Activated CD4-positive, CD25-positive, alpha-beta regulatory T cell treated with anti-CD3 and anti-CD28 coated beads, Interleukin-2, amount 50 U/mL, for 24 hours (primary cell): Measurements from ENCODE around the gene TCF12.

ENCODE experiments used
- ATAC-seq, 2 donors: fragments of 150-1000 bp; cut with Tn5 transposase; one replicate each; pipeline ENCODE4 v1.10.0; 2021; ENCODE audit warnings: mild to moderate bottlenecking in 1 of 2, moderate library complexity in 1 of 2

Gene TCF12

GRCh38 chr15:57306161-57306943 is 387.9 kb downstream of the TCF12 start:
- peak; percentile 67 to 80 for ATAC-seq

DNA sequence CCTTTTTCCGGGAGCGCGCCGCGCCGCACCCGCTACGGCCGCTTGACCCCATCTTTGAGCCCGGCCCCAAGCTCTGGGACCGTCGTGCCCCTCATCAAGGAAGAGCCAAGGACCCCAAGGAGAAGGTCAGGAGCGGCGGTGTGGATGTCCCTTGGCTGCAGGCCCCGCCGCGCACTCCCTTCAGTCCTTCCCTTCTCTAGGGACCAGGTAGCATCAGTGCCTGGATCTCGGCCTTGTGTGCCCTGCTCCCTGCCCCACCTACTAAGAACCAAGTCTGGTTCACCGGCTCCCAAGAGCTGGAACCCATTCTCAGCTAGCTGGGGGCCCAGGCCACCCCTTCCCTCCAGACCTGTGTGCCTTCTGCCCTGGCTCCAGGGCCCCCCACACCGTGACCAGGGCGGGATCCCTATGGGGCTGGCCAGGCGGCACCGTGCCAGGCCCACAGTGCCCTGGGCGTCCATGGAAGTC is 388.5 kb downstream of the TCF12 start:
- ATAC-seq, result no peak

DNA sequence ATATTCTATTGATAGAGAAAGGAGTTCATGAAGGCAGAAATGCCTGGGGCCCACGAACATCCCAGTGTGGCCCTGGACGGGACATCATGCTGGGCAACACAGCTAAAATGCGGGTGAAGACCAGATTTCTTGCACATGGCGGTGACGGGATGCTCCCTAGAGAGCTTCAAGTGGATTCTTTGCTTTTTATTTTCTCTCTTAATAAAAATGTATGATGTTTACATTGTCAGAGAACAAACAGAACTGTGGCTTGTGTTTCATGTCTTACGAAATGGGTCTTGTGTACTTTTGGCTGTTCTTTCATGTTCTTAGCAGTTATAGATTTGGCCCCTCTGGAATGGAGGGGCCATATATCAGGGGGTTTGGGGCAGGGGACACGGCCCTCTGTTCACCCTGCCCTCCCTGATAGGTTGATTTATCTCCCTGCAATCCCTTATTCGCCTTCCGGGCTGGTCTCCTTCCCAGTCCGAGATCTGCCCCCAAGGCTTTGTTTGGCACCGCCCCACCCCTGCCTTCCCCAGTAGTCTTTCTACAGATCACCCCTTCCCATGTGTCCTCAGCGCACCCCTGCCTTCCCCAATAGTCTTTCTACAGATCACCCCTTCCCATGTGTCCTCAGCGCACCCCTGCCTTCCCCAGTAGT is 389.2 kb downstream of the TCF12 start:
- ATAC-seq, result no peak

GRCh38 chr15:57308170-57308545 is 389.7 kb downstream of the TCF12 start:
- ATAC-seq, result no peak

GRCh38 chr15:57309856-57310760 is 391.7 kb downstream of the TCF12 start:
- no peak for ATAC-seq

DNA sequence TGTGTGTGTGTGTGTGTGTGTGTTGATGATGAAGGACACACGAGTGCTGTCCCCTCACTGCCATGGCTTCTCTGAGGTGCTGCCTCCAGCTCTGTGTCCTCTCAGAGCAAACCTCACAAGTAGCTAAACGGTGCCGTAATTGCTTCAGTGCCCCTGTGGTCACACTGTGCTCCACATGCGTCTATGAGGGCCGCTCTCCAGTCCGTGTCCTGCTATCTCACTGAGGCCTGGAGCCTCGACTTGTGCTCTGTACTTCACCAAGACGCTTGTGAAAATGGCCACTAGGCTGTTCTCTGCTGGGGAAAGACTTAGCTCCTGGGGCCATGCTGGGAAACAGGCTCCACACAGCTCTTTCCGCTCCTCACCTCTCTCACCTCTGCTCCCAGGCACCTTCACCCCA is 392.4 kb downstream of the TCF12 start:
- no peak for ATAC-seq

DNA sequence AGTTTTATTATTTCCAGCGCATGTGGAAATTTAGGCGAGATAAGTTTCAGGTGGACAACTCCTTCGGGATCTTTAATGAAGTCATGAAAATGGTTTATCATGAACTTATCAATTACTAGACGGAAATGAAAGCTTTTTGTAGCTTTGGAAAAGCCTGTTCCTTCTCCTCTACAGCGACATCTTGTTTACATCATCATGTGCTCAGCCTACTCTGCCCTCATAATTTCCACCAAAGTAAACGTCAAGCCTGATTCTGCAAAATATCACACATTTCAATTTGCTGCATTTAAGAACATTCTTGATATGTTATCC is 393.5 kb downstream of the TCF12 start:
- ATAC-seq, result no peak

DNA sequence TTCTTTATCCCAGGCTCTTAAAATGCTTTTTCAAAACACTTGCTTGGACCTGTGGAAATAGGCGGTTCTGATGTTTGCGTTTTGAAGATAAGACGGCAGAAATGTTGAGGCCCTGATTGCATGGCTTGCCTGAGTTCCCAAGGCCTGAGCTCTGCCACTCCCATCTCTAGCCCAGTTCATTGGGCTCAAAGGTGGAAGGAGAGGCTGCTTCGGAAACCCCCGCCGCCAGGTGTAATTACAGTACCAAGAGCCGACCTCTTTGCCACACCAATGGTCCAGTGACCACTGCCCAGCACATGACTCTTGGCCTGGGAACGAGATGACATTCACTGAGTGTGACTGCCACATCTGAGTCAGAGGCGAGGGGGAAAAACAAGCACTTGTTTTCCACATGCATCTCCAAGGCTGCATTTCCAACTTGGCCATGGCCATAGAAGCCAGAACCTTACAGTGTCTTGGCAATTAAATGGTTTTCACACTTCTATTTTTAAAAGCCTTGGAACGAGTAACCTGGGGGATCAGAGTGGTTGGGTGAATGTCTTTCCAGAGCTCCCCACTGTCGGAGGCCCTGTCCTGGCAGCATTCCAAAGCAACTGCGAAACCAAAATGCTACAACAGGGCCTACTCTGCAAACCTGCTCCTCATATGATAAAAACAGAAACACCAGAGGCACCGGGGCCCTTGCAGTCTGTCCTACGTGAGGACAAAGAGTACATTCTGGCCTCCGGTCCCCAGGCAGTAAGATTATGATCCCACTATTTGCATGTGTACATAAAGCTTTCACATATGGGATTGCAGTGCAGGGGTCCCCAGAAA is 394.1 kb downstream of the TCF12 start:
- no peak for ATAC-seq

GRCh38 chr15:57313134-57313483 is 394.7 kb downstream of the TCF12 start:
- no peak for ATAC-seq

DNA sequence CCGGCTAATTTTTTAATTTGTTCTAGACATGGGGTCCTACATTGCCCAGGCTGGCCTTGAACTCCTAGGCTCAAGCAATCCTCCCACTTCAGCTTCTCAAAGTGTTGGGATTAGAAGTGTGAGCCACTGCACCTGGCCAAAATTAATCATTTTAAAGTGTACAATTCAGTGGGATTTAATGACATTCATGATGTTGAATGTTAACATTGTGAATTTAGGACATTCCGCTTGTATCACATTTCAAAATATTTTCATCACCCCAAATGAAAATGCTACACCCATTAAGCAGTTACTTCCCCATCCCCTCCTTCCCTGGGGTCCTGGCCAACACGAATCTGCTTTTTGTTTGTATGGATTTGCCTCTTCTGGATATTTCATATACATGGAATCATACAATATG is 395.8 kb downstream of the TCF12 start:
- no peak for ATAC-seq

- no peak for ATAC-seq
These were observed 398.0 kb downstream of the TCF12 start for GRCh38 chr15:57316451-57316850.

DNA sequence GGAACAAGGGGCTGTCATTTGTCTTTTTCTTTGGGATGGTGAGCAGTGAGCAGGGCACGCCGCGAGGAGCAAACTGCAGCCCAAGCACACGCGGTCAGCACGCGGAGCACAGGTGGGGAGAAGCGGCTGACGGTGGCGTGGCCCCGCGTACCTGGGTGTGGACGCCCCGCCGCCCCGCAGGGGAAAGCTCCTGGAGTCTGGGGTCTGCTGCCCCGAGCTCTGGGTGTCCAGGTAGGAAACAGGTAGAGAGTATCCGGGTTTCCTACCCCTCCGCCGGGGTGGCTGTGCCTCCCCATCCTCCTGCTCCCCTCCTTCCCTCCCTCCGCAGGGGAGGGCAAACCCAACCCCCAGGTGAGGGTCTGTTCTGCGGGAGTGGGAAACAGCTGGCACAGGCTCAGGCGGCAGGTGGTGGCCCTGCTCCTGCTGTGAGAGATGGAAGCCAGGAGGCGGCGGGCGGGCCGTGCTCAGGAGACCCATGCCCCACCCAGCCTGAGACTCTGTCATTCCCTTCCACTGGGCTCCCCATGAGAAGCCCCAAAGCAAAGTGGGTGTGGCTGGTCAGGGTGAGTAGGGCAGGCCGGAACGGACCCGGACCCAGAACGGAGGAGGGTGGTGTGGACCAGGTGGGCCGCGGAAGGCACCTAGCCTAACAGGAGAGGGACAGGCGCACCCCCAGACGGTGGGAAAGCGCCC is 400.9 kb downstream of the TCF12 start:
- no peak for ATAC-seq

DNA sequence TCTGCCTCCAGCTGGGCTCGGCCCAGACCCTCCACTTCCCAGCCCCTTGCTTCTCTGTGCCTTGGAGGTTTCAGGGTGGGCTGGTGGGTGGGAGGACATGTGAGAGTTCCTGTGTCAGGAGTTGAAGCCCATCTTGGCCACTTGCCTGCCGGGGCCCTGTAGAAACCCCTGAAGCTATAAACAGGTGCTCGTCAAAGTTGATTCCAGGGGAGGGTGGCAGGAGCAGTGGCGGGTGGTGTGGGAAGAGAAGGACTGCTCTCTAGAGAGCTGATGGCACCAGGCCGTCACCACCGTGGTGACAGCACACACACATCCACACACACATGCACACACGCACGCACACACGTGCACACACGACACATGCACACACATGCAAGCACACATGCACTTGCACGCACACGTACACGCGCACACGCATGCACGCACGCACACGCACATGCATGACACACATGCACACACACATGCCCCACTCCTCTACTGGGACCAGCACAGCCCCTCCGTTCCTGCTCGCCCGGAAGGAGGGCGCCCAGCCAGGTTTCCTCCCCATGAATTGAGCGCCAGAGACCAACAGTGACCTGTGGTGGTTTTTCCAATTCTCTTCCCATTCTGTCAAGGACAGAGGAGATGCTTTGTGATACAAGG is 401.6 kb downstream of the TCF12 start:
- ATAC-seq, result no peak

DNA sequence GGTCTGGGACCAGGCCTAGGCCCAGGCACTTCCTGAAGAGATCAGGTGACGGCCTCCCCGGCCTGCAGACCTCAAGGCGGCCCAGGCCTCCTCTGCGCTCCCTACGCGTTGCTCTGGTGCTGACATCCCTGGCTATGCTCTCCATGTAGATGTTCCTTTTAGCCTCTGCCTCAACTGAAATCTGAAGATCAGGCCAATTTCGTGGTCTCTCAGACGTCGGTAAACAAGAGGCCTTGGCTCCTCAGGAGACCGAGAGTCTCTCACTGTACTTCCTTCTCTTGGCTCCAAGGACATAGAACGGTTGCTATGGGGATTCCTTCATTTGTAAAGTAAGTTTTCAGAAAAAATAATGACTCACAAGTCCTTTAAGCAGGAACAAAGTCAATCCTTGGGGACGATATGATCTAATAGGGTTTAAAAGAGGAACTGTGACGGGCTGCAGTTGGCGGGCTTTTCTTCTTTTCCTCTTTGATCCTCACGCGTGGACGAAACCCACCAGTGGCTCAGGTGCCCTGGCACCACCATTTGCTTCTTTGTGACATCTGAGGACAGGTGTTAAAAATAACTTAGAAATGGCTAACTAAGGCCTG is 402.3 kb downstream of the TCF12 start:
- ATAC-seq, result no peak

- no peak for ATAC-seq
These were observed 403.0 kb downstream of the TCF12 start for GRCh38 chr15:57321485-57321884.

GRCh38 chr15:57321973-57322601 is 403.6 kb downstream of the TCF12 start:
- ATAC-seq, result no peak

DNA sequence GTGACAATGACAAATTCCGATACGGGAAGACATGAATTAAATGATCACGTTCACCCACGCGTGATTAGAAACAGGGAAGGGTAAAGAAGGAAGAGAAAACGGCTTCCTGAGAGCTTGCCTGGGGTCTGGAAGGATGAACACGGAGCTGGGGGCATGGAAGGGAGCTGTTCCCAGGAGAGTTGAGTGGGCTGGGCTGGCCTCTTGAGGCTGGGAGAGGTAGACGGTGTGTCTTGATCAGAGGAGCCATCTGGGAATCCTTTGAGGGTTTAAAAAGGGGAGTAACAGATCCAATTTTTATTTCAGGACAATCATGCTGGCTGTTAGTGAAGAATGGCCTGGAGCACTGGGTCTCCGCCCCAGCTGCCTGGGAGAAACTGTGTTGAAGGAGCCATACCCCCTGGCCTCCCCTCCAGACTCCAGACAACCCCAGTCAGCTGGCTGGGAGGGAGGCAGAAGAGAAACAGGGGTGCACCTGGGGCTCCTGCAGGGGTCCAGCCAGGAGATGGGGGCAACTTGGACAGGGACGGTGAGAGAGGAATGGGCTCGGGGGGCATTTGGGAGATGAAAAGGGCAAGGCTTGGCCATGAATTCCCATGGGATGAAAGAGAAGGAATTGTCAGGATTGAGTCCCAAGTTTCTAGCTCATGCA is 404.3 kb downstream of the TCF12 start:
- no peak for ATAC-seq

DNA sequence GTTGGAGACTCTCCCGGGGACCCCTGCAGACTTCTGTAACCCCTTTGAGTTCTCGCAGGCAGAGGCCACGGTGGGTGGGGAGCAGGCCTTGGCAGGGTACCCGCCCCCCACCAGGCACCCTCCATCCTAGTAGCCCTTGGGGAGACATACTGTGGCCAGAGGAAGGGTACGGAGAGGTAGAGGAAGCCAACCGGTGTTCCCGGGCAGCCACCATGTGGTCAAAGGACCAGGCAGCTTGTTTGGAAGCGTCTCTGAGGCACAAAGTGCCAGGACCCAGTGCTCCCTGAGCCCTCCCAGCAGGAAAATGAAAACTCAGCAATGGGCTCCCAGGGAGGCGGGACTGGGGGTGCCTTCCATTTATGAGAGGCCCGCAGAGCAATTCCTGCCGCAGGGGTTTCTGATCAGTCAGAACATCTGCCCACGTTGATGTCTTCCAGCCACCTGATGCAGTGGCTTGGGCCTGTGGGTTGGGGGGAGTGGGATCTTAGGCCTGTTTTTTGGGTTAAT is 404.9 kb downstream of the TCF12 start:
- no peak for ATAC-seq

GRCh38 chr15:57323806-57324589 is 405.6 kb downstream of the TCF12 start:
- ATAC-seq, result no peak
